Activated naive CD8-positive, alpha-beta T cell treated with anti-CD3 and anti-CD28 coated beads, Interleukin-2, amount 50 U/mL, for 16 hours (primary cell): ENCODE data around the gene CAPZB.

Experiments
- DNase-seq: peaks from one replicate; pipeline ENCODE4 v3.0.0-alpha.2; 2020; ENCODE audit warnings: low read depth, low spot score

CAPZB gene

GRCh38 chr1:19346026-19346425 lies 139.3 kb downstream of the CAPZB start:
- no peak for DNase-seq

- DNase-seq: no peak
Measured at GRCh38 chr1:19345391-19345790, 139.9 kb downstream of the CAPZB start.

- no peak for DNase-seq
Measured at GRCh38 chr1:19344831-19345230, 140.5 kb downstream of the CAPZB start.

- DNase-seq: peak; percentile 17
Measured at GRCh38 chr1:19344372-19344810, 140.9 kb downstream of the CAPZB start.

- no peak for DNase-seq
Measured at GRCh38 chr1:19343617-19344350, 141.6 kb downstream of the CAPZB start.

DNA sequence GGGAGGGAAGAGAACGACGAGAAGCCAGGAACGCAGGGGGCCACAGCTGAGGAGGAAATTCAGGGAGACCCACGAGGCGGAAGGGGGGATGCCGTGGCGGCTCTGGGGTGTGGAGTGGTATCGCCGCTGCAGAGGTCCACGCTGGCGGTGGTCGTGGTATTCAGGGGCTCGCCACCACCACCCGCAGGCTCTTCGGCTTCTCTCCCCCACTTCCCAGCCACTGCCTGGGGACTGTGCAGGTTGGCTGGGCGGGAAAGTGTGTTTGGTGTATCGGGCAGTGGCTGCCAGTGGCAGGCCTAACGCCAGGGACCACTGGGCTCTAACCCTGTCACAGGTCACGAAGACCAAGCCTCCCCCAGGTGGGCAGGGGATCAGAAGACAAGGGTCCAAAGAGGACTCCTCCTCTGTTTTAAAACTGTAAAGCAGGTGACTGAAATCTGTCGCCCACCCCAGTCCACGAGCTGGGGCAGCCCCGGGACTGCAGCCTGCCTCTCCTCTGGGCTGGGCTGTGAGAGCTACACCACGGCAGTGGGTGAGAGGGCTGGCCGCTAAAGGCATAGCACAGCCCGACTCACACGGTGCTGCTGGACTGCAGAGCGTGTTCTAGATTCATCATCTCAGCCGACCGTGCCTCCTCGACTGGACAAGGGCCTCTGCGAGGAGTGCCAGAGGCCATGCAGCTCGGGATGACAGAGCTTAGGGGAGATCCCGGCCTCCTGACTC lies 142.3 kb downstream of the CAPZB start:
- DNase-seq: no peak

GRCh38 chr1:19342062-19342750 lies 143.1 kb downstream of the CAPZB start:
- no peak for DNase-seq

- DNase-seq: peak; percentile 59
Measured at GRCh38 chr1:19341201-19342061, 143.9 kb downstream of the CAPZB start.

DNA sequence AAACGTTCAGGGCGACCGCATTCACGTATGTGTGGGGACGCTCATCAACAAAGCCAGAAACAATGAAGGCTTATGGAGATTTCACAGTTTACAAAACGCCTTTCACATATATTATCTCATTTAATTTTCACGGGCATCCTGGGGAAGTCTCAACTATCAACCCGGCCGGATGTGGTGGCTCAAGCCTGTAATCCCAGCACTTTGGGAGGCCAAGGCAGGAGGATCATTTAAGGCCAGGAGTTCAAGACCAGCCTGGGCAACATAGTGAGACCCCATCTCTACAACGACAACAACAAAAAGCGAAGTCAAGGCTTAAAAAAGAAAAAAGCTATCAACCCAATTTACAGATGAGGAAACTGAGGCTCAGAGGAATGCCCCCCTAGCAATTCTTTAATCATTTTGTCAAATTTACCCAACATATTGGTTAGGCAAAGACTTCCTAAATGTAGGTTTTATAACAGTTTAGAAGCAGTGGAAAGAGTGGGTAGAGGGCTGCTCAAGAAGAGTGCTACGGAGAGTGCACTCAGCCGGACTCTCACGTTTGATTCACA lies 144.9 kb downstream of the CAPZB start:
- DNase-seq: no peak

- DNase-seq: no peak
Measured at GRCh38 chr1:19339214-19339861, 146.0 kb downstream of the CAPZB start.

DNA sequence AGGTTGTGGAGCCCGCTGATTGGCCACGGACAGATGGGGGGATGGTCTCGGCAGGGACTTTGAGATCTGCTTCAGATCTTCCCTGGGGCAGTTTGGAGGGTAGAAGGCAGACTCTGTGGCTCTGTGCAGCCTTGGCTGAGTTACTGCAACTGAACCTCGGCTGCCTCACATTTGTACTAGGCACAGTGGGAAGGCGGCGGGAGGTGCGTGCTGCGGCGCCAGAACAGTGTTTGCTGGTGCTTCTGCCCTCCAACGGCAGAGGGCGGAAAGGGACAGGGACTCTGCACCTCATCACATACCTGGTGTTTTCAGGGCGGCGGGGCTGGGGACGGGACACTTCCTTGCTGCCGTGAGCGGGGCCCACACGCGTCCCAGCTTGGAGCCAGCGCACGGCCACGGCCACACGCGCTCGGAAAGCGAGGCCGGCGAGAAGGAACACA lies 147.0 kb downstream of the CAPZB start:
- no peak for DNase-seq

DNA sequence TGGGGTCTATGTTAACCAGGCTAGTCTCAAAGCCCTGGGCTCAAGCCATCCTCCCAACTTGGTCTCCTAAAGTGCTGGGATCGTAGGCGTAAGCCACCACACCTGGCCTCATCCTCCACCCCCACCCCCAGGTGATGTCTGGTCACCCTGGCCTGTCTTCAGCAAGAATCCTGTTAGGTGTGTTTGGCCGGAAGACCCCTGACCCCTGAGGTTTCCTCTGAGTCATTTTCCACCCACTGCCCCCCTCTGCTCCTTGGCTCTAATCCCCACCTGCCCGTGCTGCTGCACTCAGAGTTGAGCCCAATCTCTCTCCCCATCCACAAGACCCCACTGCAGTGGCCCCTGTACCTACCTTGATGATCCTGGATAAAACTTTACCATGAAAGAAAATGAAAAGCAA lies 148.1 kb downstream of the CAPZB start:
- no peak for DNase-seq

DNA sequence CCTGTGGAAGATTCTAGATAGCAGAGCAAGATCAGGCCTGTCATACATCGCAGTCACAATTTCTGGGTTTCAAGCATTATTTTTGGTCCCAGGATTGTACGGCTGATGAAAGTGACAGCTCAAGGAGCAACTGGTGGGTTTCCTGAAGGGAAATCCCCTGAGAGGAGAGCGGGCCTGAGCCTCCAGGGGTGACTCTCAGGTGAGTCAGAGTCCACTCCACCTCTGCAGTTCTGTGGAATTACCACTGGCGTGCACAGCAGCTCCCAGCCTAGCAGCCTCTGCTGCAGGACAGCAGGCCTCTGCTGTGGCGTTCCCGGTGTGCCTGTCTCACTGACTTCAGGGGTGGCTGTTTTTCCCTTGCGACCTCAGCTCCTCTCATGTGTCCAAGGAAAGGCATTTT lies 148.8 kb downstream of the CAPZB start:
- no peak for DNase-seq

GRCh38 chr1:19333587-19334354 lies 151.6 kb downstream of the CAPZB start:
- no peak for DNase-seq

- no peak for DNase-seq
Measured at GRCh38 chr1:19332832-19333231, 152.5 kb downstream of the CAPZB start.

DNA sequence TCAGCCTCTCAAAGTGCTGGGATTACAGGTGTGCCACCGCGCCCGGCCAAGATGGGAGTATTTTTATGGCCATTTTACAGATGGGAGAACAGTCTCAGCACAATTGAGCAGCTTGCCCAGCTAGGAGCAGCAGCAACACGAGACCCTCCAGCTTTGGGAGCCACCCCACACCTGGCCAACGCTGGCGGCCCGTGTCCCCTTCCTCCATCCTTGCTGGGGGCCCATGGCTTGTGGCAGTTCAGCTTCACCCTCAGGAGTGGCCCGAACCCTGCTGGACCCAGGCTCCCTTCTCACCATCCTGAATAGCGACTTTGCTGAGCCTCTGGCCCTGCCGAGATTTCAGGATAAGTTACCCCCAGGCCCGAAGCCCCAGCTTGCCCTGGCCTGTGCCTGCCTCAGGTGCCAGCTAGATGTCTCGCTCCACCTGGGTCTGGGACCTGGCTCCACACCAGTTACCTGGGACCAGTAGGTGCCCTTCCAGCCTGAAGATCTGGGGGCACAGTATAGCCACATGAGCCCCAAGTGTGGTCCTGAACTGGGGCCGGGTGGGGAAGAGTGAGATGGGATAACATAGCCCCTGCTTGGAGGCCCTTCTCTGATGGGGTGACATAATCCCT lies 154.0 kb downstream of the CAPZB start:
- no peak for DNase-seq

DNA sequence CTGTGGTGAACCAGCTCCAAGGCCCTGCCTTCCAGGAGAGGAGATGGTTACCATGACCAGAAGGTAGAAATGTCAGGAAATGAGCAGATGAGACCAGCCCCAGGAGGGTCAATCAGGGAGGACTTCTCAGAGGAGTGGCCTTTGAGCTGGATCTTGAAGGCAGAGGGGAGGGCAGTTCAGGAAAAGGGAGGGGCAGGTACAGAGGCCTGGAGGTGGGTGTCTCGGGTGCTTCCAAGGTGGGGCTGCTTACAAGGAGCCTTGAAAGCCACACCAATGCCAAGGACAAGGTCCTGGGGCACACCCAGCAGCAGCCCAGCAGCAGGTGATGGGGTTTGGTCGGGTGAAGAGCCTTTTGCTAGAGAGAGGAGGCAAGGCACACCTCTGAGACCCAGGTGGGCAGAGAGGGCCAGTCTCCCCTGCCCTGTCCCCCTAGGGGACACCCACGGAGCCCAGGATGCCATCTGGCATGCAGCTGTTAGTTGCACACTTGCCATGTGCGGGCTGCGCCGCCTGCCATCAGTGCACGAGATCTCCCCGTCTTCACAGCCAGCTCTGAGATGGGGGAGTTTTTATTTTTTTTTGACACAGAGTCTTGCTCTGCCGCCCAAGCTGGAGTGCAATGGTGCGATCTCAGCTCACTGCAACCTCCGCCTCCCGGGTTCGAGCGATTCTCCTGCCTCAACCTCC lies 154.7 kb downstream of the CAPZB start:
- no peak for DNase-seq

GRCh38 chr1:19329611-19330010 lies 155.7 kb downstream of the CAPZB start:
- DNase-seq: no peak

- no peak for DNase-seq
Measured at GRCh38 chr1:19329188-19329587, 156.2 kb downstream of the CAPZB start.
